ENCODE results near the gene SMYD3. TPM values are rescaled to one million over a fixed set of nuclear protein-coding genes. Genes with fewer than 3 reads are reported as not detected.

The SMYD3 gene
- total RNA-seq, 1 donor from 2014 or later: 29.2 TPM

GRCh38 chr1:245895455-245895959 is 611.6 kb downstream of the SMYD3 start:
- H3K4me3 ChIP-seq (ENCODE audit: low read depth, low read length): no peak overlapping the region
- TF ChIP-seq CTCF (IDR thresholded peaks at IDR 0.05; ENCODE audit: insufficient read depth, low read length, poor library complexity, severe bottlenecking): no peak
- DNase-seq (ENCODE audit: low read depth): no peak
- no peaks in the 10 kb centered on the region for H3K36me3 ChIP-seq (ENCODE audit: control insufficient read depth, insufficient read depth, low read length)
- H3K27me3 ChIP-seq (ENCODE audit: control insufficient read depth, insufficient read depth, low read length): no peaks in the 10 kb centered on the region

GRCh38 chr1:245894843-245895242 is 612.2 kb downstream of the SMYD3 start:
- Histone ChIP-seq H3K36me3 (ENCODE audit: control insufficient read depth, insufficient read depth, low read length) (no peaks in the 10 kb centered on the region), H3K27me3 (ENCODE audit: control insufficient read depth, insufficient read depth, low read length) (no peaks in the 10 kb centered on the region), H3K4me3 (ENCODE audit: low read depth, low read length) (no peak overlapping the region)
- no peak for TF ChIP-seq CTCF (IDR thresholded peaks at IDR 0.05; ENCODE audit: insufficient read depth, low read length, poor library complexity, severe bottlenecking)
- no peak for DNase-seq (ENCODE audit: low read depth)

GRCh38 chr1:245893025-245893424 is 614.1 kb downstream of the SMYD3 start:
- Histone ChIP-seq H3K27me3 (ENCODE audit: control insufficient read depth, insufficient read depth, low read length) (no peaks in the 10 kb centered on the region), H3K4me3 (ENCODE audit: low read depth, low read length) (no peak overlapping the region), H3K36me3 (ENCODE audit: control insufficient read depth, insufficient read depth, low read length) (no peaks in the 10 kb centered on the region)
- DNase-seq (ENCODE audit: low read depth): no peak
- TF ChIP-seq CTCF (IDR thresholded peaks at IDR 0.05; ENCODE audit: insufficient read depth, low read length, poor library complexity, severe bottlenecking): no peak

GRCh38 chr1:245888809-245889208 is 618.3 kb downstream of the SMYD3 start:
- TF ChIP-seq CTCF (IDR thresholded peaks at IDR 0.05; ENCODE audit: insufficient read depth, low read length, poor library complexity, severe bottlenecking): peak; percentile 21

GRCh38 chr1:245887829-245888228 is 619.2 kb downstream of the SMYD3 start:
- TF ChIP-seq CTCF (IDR thresholded peaks at IDR 0.05; ENCODE audit: insufficient read depth, low read length, poor library complexity, severe bottlenecking): no peak
- H3K4me3 ChIP-seq (ENCODE audit: low read depth, low read length): no peak overlapping the region
- no peak for DNase-seq (ENCODE audit: low read depth)
- no peaks in the 10 kb centered on the region for H3K27me3 ChIP-seq (ENCODE audit: control insufficient read depth, insufficient read depth, low read length)
- H3K36me3 ChIP-seq (ENCODE audit: control insufficient read depth, insufficient read depth, low read length): no peaks in the 10 kb centered on the region

More at GRCh38 chr1:245888809-245889208, 618.3 kb downstream of the SMYD3 start:
- no peak for DNase-seq (ENCODE audit: low read depth)
- Histone ChIP-seq H3K27me3 (ENCODE audit: control insufficient read depth, insufficient read depth, low read length) (no peaks in the 10 kb centered on the region), H3K4me3 (ENCODE audit: low read depth, low read length) (no peak overlapping the region), H3K36me3 (ENCODE audit: control insufficient read depth, insufficient read depth, low read length) (no peaks in the 10 kb centered on the region)

- no peak for DNase-seq (ENCODE audit: low read depth)
- Histone ChIP-seq H3K4me3 (ENCODE audit: low read depth, low read length) (no peak overlapping the region), H3K36me3 (ENCODE audit: control insufficient read depth, insufficient read depth, low read length) (no peaks in the 10 kb centered on the region), H3K27me3 (ENCODE audit: control insufficient read depth, insufficient read depth, low read length) (no peaks in the 10 kb centered on the region)
- TF ChIP-seq CTCF (IDR thresholded peaks at IDR 0.05; ENCODE audit: insufficient read depth, low read length, poor library complexity, severe bottlenecking): no peak
Measured at GRCh38 chr1:245881767-245882391, 625.2 kb downstream of the SMYD3 start.

Measured in kidney epithelial cell (primary cell).